ENCODE measurements around the gene SND1. TPM values are rescaled to one million over a fixed set of nuclear protein-coding genes. Genes with fewer than 3 reads are reported as not detected.

The SND1 gene
- total RNA-seq, 4 donors from 2014 or later, result 64.3 to 77.0 (median 70.4) TPM

- H3K4me1 ChIP-seq, result peaks cover 0 to 11% (median 7%) of the 10 kb centered on the region in 4 donors
- no peaks in the 10 kb centered on the region for H3K27me3 ChIP-seq
- no peak overlapping the region for H3K27ac ChIP-seq
- in situ Hi-C loops (cut with MboI; ENCODE audit: low pct_ligation_motif_present in 1 of 4, low pct_unique_long_range_greater_than_20kb in 1 of 4, low sequenced_read_pairs in 3 of 4) (no loop called here), intact Hi-C loops (cut with DNase I; ENCODE audit: low total_unique reads) (no loop called here)
- TF ChIP-seq POLR2A (IDR thresholded peaks at IDR 0.05), result no peak
- no peak for TF ChIP-seq EP300 (IDR thresholded peaks at IDR 0.05; ENCODE audit: low read depth)
- no peak for TF ChIP-seq CTCF (IDR thresholded peaks at IDR 0.05)
- no peak for TF ChIP-seq POLR2AphosphoS5 (IDR thresholded peaks at IDR 0.05)
- H3K9me3 ChIP-seq, result no peaks in the 10 kb centered on the region
- no peak overlapping the region for H3K4me3 ChIP-seq
- no peaks in the 10 kb centered on the region for H3K36me3 ChIP-seq
- no peak for DNase-seq
Measured at GRCh38 chr7:128053023-128053422, 401.0 kb downstream of the SND1 start.

GRCh38 chr7:128053991-128054390 lies 402.0 kb downstream of the SND1 start:
- H3K4me3 ChIP-seq, result no peak overlapping the region
- DNase-seq, result no peak
- H3K9me3 ChIP-seq, result no peaks in the 10 kb centered on the region
- H3K27me3 ChIP-seq, result no peaks in the 10 kb centered on the region
- peaks cover 0 to 11% (median 7%) of the 10 kb centered on the region in 4 donors for H3K4me1 ChIP-seq
- 89% methylated on average over 5 of the region's 5 CpGs; no CpG with 5 or more reads in 1 of the 2 donors for WGBS, 2 donors (ENCODE audit: low coverage in 1 of 2)
- TF ChIP-seq CTCF (IDR thresholded peaks at IDR 0.05) (no peak), POLR2AphosphoS5 (IDR thresholded peaks at IDR 0.05) (no peak), EP300 (IDR thresholded peaks at IDR 0.05; ENCODE audit: low read depth) (no peak), POLR2A (IDR thresholded peaks at IDR 0.05) (no peak)
- H3K36me3 ChIP-seq, result no peaks in the 10 kb centered on the region
- no peak overlapping the region for H3K27ac ChIP-seq
- intact Hi-C loops (cut with DNase I; ENCODE audit: low total_unique reads) (no loop called here), in situ Hi-C loops (cut with MboI; ENCODE audit: low pct_ligation_motif_present in 1 of 4, low pct_unique_long_range_greater_than_20kb in 1 of 4, low sequenced_read_pairs in 3 of 4) (no loop called here)

- no peak for DNase-seq
- in situ Hi-C loops (cut with MboI; ENCODE audit: low pct_ligation_motif_present in 1 of 4, low pct_unique_long_range_greater_than_20kb in 1 of 4, low sequenced_read_pairs in 3 of 4), result no loop called here
Measured at GRCh38 chr7:128054511-128054910, 402.5 kb downstream of the SND1 start.

GRCh38 chr7:128055637-128056036 lies 403.6 kb downstream of the SND1 start:
- TF ChIP-seq EP300 (IDR thresholded peaks at IDR 0.05; ENCODE audit: low read depth), result no peak
- TF ChIP-seq CTCF (IDR thresholded peaks at IDR 0.05), result no peak
- no peak for TF ChIP-seq POLR2AphosphoS5 (IDR thresholded peaks at IDR 0.05)
- no peak for TF ChIP-seq POLR2A (IDR thresholded peaks at IDR 0.05)
- Histone ChIP-seq H3K4me3 (no peak overlapping the region), H3K9me3 (no peaks in the 10 kb centered on the region), H3K4me1 (peaks cover 0 to 11% (median 7%) of the 10 kb centered on the region in 4 donors), H3K36me3 (no peaks in the 10 kb centered on the region), H3K27me3 (no peaks in the 10 kb centered on the region), H3K27ac (no peak overlapping the region)
- DNase-seq, result no peak
- in situ Hi-C loops (cut with MboI; ENCODE audit: low pct_ligation_motif_present in 1 of 4, low pct_unique_long_range_greater_than_20kb in 1 of 4, low sequenced_read_pairs in 3 of 4) (no loop called here), intact Hi-C loops (cut with DNase I; ENCODE audit: low total_unique reads) (no loop called here)
- 92% methylated on average over 5 of the region's 5 CpGs; no CpG with 5 or more reads in 1 of the 2 donors for WGBS, 2 donors (ENCODE audit: low coverage in 1 of 2)

More at GRCh38 chr7:128054511-128054910, 402.5 kb downstream of the SND1 start:
- no peak overlapping the region for H3K27ac ChIP-seq
- no peak overlapping the region for H3K4me3 ChIP-seq
- H3K27me3 ChIP-seq, result no peaks in the 10 kb centered on the region
- peaks cover 0 to 11% (median 7%) of the 10 kb centered on the region in 4 donors for H3K4me1 ChIP-seq
- WGBS, 2 donors (ENCODE audit: low coverage in 1 of 2), result 89 to 100% methylated on average over 1 to 4 of the region's 4 CpGs
- no peaks in the 10 kb centered on the region for H3K9me3 ChIP-seq
- intact Hi-C loops (cut with DNase I; ENCODE audit: low total_unique reads), result no loop called here
- TF ChIP-seq POLR2AphosphoS5 (IDR thresholded peaks at IDR 0.05) (no peak), POLR2A (IDR thresholded peaks at IDR 0.05) (no peak)
- H3K36me3 ChIP-seq, result no peaks in the 10 kb centered on the region

GRCh38 chr7:128056901-128057300 lies 404.9 kb downstream of the SND1 start:
- Histone ChIP-seq H3K27ac (no peak overlapping the region), H3K9me3 (no peaks in the 10 kb centered on the region), H3K27me3 (no peaks in the 10 kb centered on the region), H3K4me1 (peaks cover 0 to 11% (median 7%) of the 10 kb centered on the region in 4 donors), H3K36me3 (no peaks in the 10 kb centered on the region), H3K4me3 (no peak overlapping the region)
- DNase-seq, result no peak
- 93 to 94% methylated on average over 7 to 8 of the region's 8 CpGs for WGBS, 2 donors (ENCODE audit: low coverage in 1 of 2)
- intact Hi-C loops (cut with DNase I; ENCODE audit: low total_unique reads) (no loop called here), in situ Hi-C loops (cut with MboI; ENCODE audit: low pct_ligation_motif_present in 1 of 4, low pct_unique_long_range_greater_than_20kb in 1 of 4, low sequenced_read_pairs in 3 of 4) (no loop called here)
- TF ChIP-seq POLR2A (IDR thresholded peaks at IDR 0.05), result no peak
- no peak for TF ChIP-seq POLR2AphosphoS5 (IDR thresholded peaks at IDR 0.05)
- TF ChIP-seq EP300 (IDR thresholded peaks at IDR 0.05; ENCODE audit: low read depth), result no peak
- TF ChIP-seq CTCF (IDR thresholded peaks at IDR 0.05), result no peak

Data from transverse colon (tissue), 4 donors.